HG02571 (cell line): ENCODE measurements around the gene ASB4.
"Not testable (repeated sequence)": the region's sequence is repeated elsewhere in the genome, so short reads cannot be mapped to it uniquely, and the experiment has no call there.

ENCODE experiments used
- ATAC-seq: cut with Tn5 transposase; IDR thresholded peaks from one replicate; pipeline ENCODE4 v1.9.1; 2021; ENCODE audit warnings: mild to moderate bottlenecking, moderate library complexity; ENCODE audit not compliant: unreplicated experiment

Gene ASB4

GRCh38 chr7:95478272-95479037 is 7.3 kb upstream of the ASB4 start:
- no peak for ATAC-seq

- ATAC-seq: peak; percentile 62
Observed at GRCh38 chr7:95479992-95480624, 5.6 kb upstream of the ASB4 start.

GRCh38 chr7:95481271-95482165 is 4.2 kb upstream of the ASB4 start:
- ATAC-seq: no peak

- ATAC-seq: no peak
Observed at GRCh38 chr7:95482424-95482823, 3.3 kb upstream of the ASB4 start.

GRCh38 chr7:95490231-95490762 is 4.6 kb downstream of the ASB4 start:
- ATAC-seq: no peak

- no peak for ATAC-seq
Observed at GRCh38 chr7:95491201-95491600, 5.5 kb downstream of the ASB4 start.

GRCh38 chr7:95491634-95492314 is 6.0 kb downstream of the ASB4 start:
- ATAC-seq: no peak

DNA sequence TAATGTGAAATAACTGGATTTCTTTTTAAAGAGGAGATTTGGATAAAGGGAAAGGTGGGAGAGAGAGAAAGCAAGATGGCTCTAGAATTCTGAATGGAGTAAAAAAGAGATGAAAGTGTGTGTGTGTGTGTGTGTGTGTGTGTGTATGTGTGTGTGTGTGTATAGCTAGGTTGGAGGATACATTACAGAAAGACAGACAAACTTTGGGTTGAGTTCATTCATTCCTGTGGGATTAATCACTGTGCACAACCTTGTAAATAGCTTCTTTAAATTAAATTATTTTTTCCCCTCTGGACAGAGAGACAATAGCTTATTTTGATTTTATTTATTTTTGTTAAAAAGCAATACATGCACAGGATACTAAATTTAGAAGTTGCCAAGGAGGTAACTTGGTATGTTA is 7.5 kb downstream of the ASB4 start:
- no peak for ATAC-seq

DNA sequence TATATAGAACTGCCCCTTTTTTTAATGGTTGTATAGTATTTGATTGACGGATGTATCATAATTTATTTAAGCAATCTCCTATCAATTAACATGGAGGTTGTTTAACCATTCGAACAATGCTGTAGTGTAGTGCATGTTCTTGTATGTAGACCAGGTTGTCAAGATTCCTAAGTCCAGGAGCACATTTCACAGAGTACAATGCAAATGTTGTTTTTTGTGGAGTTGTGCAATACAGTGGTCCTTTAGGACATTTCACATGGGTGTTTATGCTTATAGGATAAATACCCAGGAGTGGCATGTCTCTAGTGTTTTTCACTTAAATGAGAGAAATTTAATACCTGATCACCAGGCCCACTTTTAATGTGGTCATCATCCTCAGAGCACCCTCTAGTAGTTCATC is 8.1 kb downstream of the ASB4 start:
- ATAC-seq: no peak

GRCh38 chr7:95501261-95501832 is 15.6 kb downstream of the ASB4 start:
- ATAC-seq: peak; percentile 91

GRCh38 chr7:95502403-95502802 is 16.7 kb downstream of the ASB4 start:
- ATAC-seq: no peak

DNA sequence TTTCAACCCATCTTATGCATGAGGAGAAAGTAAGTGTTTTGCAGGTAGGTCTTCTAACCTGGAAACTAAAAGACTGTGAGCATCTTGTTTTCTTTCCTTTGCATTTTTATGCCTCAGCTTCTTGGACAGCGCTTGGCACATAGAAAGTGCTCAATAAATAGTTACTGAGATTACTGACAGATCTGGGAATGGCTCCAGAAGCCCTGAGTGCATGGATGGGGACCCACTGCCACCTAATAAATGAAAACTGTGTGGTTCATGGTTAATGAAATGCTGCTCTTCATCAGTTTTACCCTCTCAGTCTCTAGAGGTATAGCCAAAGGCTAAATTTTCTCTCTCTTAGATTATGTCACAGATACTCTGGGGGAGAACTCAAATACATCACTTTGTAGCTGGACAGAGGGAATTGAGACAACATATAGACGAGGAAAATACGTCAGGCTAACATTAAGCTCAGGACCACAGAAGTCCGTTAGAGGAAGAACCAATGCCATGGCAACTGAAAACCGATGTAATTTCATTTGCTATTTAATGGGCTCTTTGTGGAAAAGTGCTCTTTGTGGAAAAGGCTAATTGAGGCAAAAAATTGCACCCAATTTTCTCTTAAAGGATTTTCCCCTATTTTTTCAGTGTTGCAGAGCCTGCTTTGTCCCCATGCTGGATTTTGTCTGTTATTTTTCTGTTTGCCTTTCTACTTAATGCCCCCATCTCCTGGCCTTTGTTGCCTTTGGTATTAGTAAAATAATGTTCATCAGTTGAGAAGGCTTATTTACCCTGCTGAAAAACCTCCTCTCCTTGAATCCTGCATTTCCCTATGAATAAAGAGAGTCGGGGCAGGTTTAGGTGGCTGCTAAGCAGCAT is 17.8 kb downstream of the ASB4 start:
- ATAC-seq: no peak

GRCh38 chr7:95504132-95504588 is 18.4 kb downstream of the ASB4 start:
- ATAC-seq: not testable (repeated sequence)

GRCh38 chr7:95508780-95509179 is 23.0 kb downstream of the ASB4 start:
- ATAC-seq: no peak

- no peak for ATAC-seq
Observed at GRCh38 chr7:95509199-95509598, 23.5 kb downstream of the ASB4 start.

- peak; percentile 98 for ATAC-seq
Observed at GRCh38 chr7:95511716-95512260, 26.0 kb downstream of the ASB4 start.

DNA sequence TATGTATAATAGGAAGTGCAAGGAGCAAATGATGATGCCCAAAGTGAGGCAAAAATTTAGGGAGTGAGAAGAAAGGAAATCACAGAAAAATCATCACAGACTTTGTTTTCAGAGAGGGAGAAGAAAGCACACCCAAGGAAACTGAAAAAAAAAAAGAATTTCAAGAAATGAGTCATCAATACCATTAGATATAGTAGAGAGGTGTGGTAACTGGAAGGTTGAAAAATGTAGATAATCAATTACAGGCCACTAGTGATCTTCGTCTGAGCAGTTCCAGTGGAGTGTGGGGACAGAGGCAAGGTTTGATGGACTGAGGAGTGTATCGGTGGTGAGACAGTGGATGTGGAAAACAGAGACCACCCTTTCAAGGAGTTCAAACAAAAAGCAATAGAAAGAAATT is 31.7 kb downstream of the ASB4 start:
- ATAC-seq: no peak

- ATAC-seq: no peak
Observed at GRCh38 chr7:95517870-95518269, 32.1 kb downstream of the ASB4 start.

GRCh38 chr7:95520136-95520535 is 34.4 kb downstream of the ASB4 start:
- no peak for ATAC-seq
